Upper lobe of left lung (tissue), 4 donors: ENCODE measurements around the gene CASS4.

Experiments
- EP300 ChIP-seq, 4 donors: sonication (generic); formaldehyde crosslinking; IDR thresholded peaks; one replicate each; pipeline ENCODE4 v1.5.1; 2017; ENCODE audit warnings: antibody characterized with exemption in 4 of 4, control low read depth in 2 of 4
- TF ChIP-seq, protein P1 (sequence below), 6 experiments: fragments of 450-650 bp in 4 of 6; fragments of 200-600 bp in 2 of 6; sonication (generic) in 2 of 6; IDR thresholded peaks; one replicate each; pipeline ENCODE4 v1.5.1; 2016 to 2019; ENCODE audit warnings: antibody characterized with exemption in 6 of 6

DNA sequence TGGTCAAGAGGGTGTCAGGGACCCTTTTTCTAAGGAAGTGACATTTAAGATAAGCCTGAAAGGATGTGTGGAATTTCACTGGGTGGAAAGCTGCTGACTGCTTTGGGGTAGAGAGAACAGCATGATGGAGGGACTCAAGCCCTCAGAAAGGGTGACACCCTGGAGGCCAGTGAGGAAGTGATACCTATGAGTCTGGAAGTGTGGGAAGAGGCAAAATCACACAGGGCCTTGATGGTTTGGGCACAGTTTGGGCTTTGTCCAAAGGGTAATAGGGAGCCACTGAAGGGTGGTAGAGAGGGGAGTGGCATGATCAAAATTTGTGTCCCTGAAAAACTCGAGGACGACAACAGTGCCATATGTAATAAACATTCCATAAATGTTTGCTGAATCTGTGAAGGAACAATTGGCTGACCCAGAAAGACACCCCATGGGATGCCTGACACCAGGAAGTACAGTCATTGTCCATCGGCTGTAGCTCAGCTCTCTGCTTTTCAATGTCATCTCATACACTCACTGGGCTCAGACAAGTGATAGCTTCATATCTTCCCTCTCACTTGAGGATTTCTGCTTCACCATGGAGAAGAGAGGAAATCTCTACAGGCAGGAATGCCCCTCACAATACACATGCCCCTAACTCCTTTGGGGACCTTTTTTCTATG is 21.3 kb downstream of the CASS4 start:
- TF ChIP-seq EP300 (IDR thresholded peaks at IDR 0.05), result no peak
- TF ChIP-seq, protein P1, sequence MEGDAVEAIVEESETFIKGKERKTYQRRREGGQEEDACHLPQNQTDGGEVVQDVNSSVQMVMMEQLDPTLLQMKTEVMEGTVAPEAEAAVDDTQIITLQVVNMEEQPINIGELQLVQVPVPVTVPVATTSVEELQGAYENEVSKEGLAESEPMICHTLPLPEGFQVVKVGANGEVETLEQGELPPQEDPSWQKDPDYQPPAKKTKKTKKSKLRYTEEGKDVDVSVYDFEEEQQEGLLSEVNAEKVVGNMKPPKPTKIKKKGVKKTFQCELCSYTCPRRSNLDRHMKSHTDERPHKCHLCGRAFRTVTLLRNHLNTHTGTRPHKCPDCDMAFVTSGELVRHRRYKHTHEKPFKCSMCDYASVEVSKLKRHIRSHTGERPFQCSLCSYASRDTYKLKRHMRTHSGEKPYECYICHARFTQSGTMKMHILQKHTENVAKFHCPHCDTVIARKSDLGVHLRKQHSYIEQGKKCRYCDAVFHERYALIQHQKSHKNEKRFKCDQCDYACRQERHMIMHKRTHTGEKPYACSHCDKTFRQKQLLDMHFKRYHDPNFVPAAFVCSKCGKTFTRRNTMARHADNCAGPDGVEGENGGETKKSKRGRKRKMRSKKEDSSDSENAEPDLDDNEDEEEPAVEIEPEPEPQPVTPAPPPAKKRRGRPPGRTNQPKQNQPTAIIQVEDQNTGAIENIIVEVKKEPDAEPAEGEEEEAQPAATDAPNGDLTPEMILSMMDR (IDR thresholded peaks at IDR 0.05), result no peak
